HTR-8/SVneo (cell line): ENCODE measurements around the gene HLX.

Experiments used
- DNase-seq: peaks from one replicate; pipeline ENCODE4 v3.0.0; 2011; ENCODE audit warnings: low spot score, mixed read lengths; ENCODE audit not compliant: insufficient read length
- FAIRE-seq: peaks from 2 replicates; lab custom pipeline; 2011; peaks lifted over from hg19 to GRCh38; lab: Jason Lieb, UNC

HLX gene

GRCh38 chr1:220880726-220881506 lies 1.7 kb downstream of the HLX start:
- DNase-seq (peak; percentile 75), FAIRE-seq (peak; percentile 54)

GRCh38 chr1:220882061-220882891 lies 3.0 kb downstream of the HLX start:
- FAIRE-seq (no peak), DNase-seq (no peak)

GRCh38 chr1:220884109-220884980 lies 5.1 kb downstream of the HLX start:
- FAIRE-seq (no peak), DNase-seq (no peak)

GRCh38 chr1:220884981-220885918 lies 6.0 kb downstream of the HLX start:
- FAIRE-seq (no peak), DNase-seq (no peak)

- DNase-seq, result no peak
- FAIRE-seq, result no peak
These were observed 6.7 kb downstream of the HLX start for GRCh38 chr1:220885971-220886370.

- no peak for FAIRE-seq
- DNase-seq, result no peak
These were observed 7.4 kb downstream of the HLX start for GRCh38 chr1:220886470-220887201.

- DNase-seq, result no peak
- no peak for FAIRE-seq
These were observed 7.9 kb downstream of the HLX start for GRCh38 chr1:220887202-220887519.

GRCh38 chr1:220887520-220888416 lies 8.5 kb downstream of the HLX start:
- DNase-seq (no peak), FAIRE-seq (no peak)

- no peak for DNase-seq
- no peak for FAIRE-seq
These were observed 9.3 kb downstream of the HLX start for GRCh38 chr1:220888417-220888986.

GRCh38 chr1:220889333-220889732 lies 10.1 kb downstream of the HLX start:
- DNase-seq (no peak), FAIRE-seq (no peak)

- DNase-seq (no peak), FAIRE-seq (no peak)
These were observed 10.6 kb downstream of the HLX start for GRCh38 chr1:220889848-220890287.

GRCh38 chr1:220890602-220891001 lies 11.4 kb downstream of the HLX start:
- FAIRE-seq (no peak), DNase-seq (no peak)

GRCh38 chr1:220891224-220892085 lies 12.2 kb downstream of the HLX start:
- DNase-seq (no peak), FAIRE-seq (no peak)

- DNase-seq (no peak), FAIRE-seq (no peak)
These were observed 12.8 kb downstream of the HLX start for GRCh38 chr1:220892086-220892376.

- DNase-seq, result no peak
- no peak for FAIRE-seq
These were observed 13.9 kb downstream of the HLX start for GRCh38 chr1:220892997-220893700.

- no peak for FAIRE-seq
- DNase-seq, result no peak
These were observed 14.4 kb downstream of the HLX start for GRCh38 chr1:220893701-220894024.
